HG02943 (cell line): ENCODE measurements around the gene NSD1.

Experiments used
- ATAC-seq: cut with Tn5 transposase; IDR thresholded peaks from one replicate; pipeline ENCODE4 v1.9.1; 2021; ENCODE audit warnings: mild to moderate bottlenecking, low read depth, moderate library complexity; ENCODE audit not compliant: unreplicated experiment

Gene NSD1

DNA sequence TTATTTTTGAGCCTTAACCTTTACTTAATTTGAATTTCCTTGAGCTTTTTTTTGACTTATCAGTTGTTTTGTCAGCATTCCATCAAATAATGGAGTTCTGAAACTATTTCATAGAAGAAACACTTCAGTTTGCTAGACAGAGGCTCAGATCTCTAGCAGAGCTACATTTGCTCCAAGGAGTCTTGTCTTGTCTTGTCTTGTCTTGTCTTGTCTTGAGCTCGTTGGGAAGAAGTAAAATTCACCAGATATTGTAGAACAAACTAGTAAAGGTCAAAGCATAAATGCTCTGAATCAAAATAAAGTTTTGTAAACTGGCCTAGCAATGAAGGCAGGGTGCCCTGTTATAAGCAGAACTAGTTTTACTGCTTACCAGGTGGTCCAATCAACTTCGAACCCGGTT lies 136.4 kb downstream of the NSD1 start:
- no peak for ATAC-seq

- ATAC-seq = no peak
These were observed 137.1 kb downstream of the NSD1 start for GRCh38 chr5:177270653-177271052.

GRCh38 chr5:177271113-177271512 lies 137.5 kb downstream of the NSD1 start:
- ATAC-seq = no peak

- no peak for ATAC-seq
These were observed 142.3 kb downstream of the NSD1 start for GRCh38 chr5:177275883-177276282.

- ATAC-seq = no peak
These were observed 143.3 kb downstream of the NSD1 start for GRCh38 chr5:177276886-177277285.

- ATAC-seq = no peak
These were observed 154.6 kb downstream of the NSD1 start for GRCh38 chr5:177288191-177288590.

DNA sequence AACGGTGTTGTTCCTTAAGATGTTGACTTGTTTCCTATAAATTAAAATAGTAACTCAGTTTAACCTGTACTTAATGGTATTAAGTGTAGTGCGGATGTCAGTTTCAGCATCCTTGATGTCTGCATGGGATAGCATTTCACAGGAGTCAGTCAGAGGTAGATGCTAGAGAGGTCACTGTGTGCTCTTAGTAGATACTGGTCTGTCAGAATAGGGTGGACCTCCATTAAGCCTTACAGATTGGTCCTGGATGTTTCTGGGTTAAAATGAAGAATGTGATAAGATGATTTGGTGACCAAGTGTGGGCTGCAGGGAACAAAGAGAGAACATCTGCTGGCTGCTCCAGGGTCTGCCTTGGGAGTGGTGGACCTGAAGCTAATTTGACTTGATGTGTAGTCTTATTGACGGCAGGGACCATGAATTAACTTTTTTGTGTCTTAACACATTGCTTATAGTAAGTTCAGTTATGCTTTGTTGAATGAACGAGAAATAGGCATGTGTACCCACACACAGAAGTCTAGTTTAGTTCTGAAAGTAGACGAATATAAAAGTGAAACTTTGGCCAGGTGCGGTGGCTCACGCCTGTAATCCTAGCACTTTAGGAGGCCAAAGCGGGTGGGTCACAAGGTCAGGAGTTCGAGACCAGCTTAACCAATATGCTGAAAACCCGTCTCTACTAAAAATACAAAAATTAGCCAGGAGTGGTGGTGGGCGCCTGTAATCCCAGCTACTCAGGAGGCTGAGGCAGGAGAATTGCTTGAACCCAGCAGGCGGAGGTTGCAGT lies 157.4 kb downstream of the NSD1 start:
- ATAC-seq = no peak

- ATAC-seq = no peak
These were observed 158.2 kb downstream of the NSD1 start for GRCh38 chr5:177291735-177292134.

GRCh38 chr5:177293819-177294581 lies 160.4 kb downstream of the NSD1 start:
- ATAC-seq = no peak

DNA sequence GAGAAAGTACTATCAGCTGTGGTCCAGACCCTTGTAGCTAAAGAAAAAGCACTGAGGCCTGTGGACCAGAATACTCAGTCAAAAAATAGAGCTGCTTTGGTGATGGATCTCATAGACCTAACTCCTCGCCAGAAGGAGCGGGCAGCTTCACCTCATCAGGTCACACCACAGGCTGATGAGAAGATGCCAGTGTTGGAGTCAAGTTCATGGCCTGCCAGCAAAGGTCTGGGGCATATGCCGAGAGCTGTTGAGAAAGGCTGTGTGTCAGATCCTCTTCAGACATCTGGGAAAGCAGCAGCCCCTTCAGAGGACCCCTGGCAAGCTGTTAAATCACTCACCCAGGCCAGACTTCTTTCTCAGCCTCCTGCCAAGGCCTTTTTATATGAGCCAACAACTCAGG lies 161.1 kb downstream of the NSD1 start:
- ATAC-seq = no peak

DNA sequence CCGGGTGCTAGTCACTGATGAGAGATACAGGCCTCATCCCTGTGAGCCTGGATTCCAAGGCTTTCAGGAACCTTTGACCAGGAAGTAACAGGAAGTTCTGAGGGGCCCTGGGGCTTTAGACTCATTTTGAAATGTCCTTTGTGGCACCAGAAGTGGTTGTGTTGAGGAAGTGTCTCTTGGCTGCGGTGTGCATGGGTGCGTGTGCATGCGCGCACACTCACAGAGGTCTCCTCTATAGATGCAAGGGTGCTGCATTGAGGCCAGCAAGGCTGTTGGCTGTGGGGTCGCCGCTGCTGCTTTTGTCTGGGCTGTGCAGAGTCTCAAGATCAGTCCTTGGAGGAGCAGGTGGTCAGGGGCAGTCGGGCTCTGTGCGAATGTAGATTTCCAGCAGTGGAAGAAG lies 162.4 kb downstream of the NSD1 start:
- no peak for ATAC-seq

DNA sequence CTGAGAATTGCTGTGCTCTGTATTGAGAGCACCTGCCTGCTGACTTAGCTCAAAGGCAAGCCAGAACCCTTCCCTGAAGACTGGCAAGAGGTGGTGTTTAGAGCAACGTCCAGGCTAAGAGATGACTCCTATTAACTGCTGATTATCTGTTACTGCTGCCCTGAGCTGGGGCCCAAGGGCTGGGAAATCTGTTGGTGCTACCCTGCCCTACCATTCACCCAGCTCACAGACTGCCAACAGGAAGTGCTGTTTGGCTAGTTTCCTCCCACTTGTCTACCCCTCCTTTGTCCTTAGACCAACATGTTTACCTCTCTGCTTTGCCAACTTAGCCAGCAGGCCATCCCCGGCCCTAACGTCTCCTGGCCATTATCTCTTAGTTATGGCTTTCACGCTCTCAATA lies 163.0 kb downstream of the NSD1 start:
- ATAC-seq = no peak

DNA sequence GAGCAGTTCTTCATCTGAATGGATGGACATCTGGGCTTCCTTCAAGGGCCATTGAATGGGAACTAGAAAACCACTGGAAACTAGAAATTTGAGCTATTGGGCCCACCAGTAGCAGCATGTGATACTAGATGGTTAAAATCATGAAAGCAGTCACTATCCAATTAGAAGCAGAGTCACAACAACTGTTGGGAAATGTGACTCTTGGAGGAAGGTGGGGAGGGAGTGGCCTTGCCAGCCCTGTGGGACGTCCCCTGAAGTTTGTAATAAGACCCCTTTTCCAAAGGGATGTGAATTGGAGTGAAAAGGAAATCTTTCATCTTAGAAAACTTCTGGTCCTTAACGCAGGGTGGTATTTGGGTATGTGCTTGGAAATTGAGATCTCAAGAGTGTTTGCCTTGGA lies 164.3 kb downstream of the NSD1 start:
- no peak for ATAC-seq

GRCh38 chr5:177299697-177300096 lies 166.1 kb downstream of the NSD1 start:
- ATAC-seq = no peak

DNA sequence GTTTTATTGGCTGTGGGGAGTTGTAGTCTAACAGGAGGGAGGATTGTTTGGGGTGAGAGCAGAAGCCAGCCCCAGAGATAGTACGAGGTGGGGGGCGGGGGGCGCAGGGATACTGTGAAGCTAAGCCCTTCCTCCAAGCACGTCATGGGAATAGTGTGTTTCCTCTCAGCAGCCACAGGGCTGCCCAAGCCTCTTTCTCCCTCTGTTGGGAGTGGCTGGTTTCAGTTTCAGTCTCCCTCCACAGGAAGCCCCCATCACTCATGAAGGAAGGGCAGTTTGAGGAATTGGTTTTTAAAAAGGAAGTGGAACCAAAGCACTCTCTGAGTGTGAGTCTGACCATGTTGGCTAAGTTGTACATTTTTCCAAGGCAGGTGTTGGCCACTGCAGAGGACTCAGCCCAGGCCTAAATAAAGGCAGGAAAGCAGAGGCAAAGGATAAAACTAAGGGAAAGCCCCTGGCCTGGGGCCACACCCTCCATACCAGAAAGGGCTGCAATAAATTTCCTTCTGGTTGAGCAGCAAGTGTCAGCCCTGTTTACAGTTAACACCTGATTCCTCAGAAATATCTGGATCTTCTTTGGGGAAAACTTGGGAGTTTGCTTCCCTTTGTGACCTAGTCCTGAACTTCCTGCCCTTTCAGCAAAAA lies 166.8 kb downstream of the NSD1 start:
- ATAC-seq = no peak

- no peak for ATAC-seq
These were observed 167.4 kb downstream of the NSD1 start for GRCh38 chr5:177300951-177301350.

DNA sequence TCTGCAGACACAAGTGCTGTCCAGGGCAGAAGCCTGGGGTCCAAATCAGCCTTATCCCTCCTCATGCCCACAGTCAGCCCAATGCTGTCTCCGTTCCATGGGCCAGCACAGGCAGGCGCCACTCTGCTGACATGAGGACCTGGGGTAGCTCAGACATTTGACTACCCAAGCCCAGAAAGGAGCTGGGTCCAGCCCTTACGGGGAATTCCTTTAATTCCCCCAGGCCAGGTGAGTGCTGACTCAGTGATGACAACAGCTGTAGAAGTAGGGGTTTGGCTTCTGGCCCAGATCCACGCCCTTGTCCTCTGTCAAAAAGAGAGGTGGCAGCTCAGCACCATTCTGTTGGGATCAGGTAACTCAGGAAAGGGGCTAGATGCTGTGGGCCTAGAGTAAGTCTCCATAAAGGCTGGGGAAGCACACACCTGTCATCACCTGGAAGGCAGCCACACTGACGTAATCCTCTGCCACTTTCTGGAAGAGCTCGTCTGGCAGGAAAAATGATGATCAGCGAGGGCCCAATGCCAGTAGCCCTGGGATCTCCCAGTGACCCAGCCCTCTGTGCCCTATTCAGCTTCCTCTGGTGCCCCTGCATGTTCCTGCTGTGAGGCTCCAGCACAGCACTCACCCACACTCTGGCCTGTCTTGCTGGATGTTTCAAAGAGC lies 168.1 kb downstream of the NSD1 start:
- no peak for ATAC-seq

GRCh38 chr5:177302354-177303110 lies 169.0 kb downstream of the NSD1 start:
- no peak for ATAC-seq

GRCh38 chr5:177303121-177303924 lies 169.8 kb downstream of the NSD1 start, which contains the start of the genes PRELID1 and RAB24:
TSS of gene PRELID1 (plus strand) at chr5:177303799. CDS start at chr5:177303986, 187 bp downstream.
TSS of gene RAB24 (minus strand) at chr5:177303719. CDS start at chr5:177303288, 431 bp downstream.
- ATAC-seq = peak; percentile 56
